Fibroblast of lung (primary cell): ENCODE data around the gene EIF2B5. TPM values are rescaled to one million over a fixed set of nuclear protein-coding genes. Genes with fewer than 3 reads are reported as not detected.

ENCODE experiments used
- DNase-seq, 2 donors: peaks; one replicate each; pipeline versions ENCODE4 v3.0.0 to v3.0.0-alpha.2; 2010; ENCODE audit warnings: low read depth in 2 of 2
- H2AFZ ChIP-seq: 2 replicates; pipeline ENCODE4 v1.5.1; 2012; ENCODE audit warnings: low read length, control low read depth, inconsistent platforms
- H3K27ac ChIP-seq: 2 replicates; pipeline ENCODE4 v1.5.1; 2011; ENCODE audit warnings: low read length, control low read depth; ENCODE audit not compliant: insufficient read depth
- H3K27me3 ChIP-seq: 2 replicates; pipeline ENCODE4 v1.5.1; 2011; ENCODE audit warnings: mild to moderate bottlenecking, low read length; ENCODE audit not compliant: control insufficient read depth, insufficient read depth
- H3K36me3 ChIP-seq: 2 replicates; pipeline ENCODE4 v1.5.1; 2011; ENCODE audit warnings: low read length; ENCODE audit not compliant: control insufficient read depth, insufficient read depth
- H3K4me1 ChIP-seq: 2 replicates; pipeline ENCODE4 v1.5.1; 2011; ENCODE audit warnings: low read length; ENCODE audit not compliant: control insufficient read depth, insufficient read depth; ENCODE audit errors: extremely low read depth
- H3K4me2 ChIP-seq: 2 replicates; pipeline ENCODE4 v1.5.1; 2011; ENCODE audit warnings: low read length, control low read depth; ENCODE audit not compliant: insufficient read depth; ENCODE audit errors: extremely low read depth
- H3K4me3 ChIP-seq, 4 experiments: fragments of 200-600 bp in 1 of 4; sonication (generic) in 1 of 4; replicated peaks in 1 of 4; 2 replicates each; pipeline ENCODE4 v1.5.1; 2011 to 2016; ENCODE audit warnings: low read length in 4 of 4, low read depth in 3 of 4, mild to moderate bottlenecking in 3 of 4, control low read depth in 2 of 4, inconsistent platforms in 1 of 4, mixed read lengths in 1 of 4; ENCODE audit not compliant: insufficient read depth in 1 of 4; ENCODE audit errors: control extremely low read depth in 1 of 4
- H3K79me2 ChIP-seq: 2 replicates; pipeline ENCODE4 v1.5.1; 2012; ENCODE audit warnings: mild to moderate bottlenecking, low read length, inconsistent platforms; ENCODE audit not compliant: control insufficient read depth, insufficient read depth
- H3K9ac ChIP-seq: 2 replicates; pipeline ENCODE4 v1.5.1; 2011; ENCODE audit warnings: mild to moderate bottlenecking, low read length, control low read depth; ENCODE audit not compliant: insufficient read depth
- H3K9me3 ChIP-seq: 2 replicates; pipeline ENCODE4 v1.5.1; 2012; ENCODE audit warnings: low read depth, low read length; ENCODE audit not compliant: control insufficient read depth, insufficient read depth
- H4K20me1 ChIP-seq: 2 replicates; pipeline ENCODE4 v1.5.1; 2011; ENCODE audit warnings: low read length; ENCODE audit not compliant: control insufficient read depth, insufficient read depth; ENCODE audit errors: extremely low read depth
- EZH2 ChIP-seq: IDR thresholded peaks from 2 replicates; pipeline ENCODE4 v1.5.1; 2012; ENCODE audit warnings: low read length, control low read depth, mild to moderate bottlenecking; ENCODE audit errors: missing control alignments
- polyA plus RNA-seq, 2 donors: library from polyadenylated mRNA; depleted of rRNA in 1 of 2; stranded (reverse) in 1 of 2; unstranded in 1 of 2; fragments of >200 nt; gene quantifications; 2 replicates each; pipeline ENCODE4 v1.2.1, GENCODE V29; 2011 to 2012; ENCODE audit warnings: missing spikeins in 1 of 2
- total RNA-seq: library from RNA; depleted of rRNA; stranded (reverse); fragments of >200 nt; gene quantifications from 2 replicates; pipeline ENCODE4 v1.2.1, GENCODE V29; 2014
- TF ChIP-seq, protein P1 (sequence below), 2 donors: IDR thresholded peaks in 1 of 2; conservative IDR thresholded peaks in 1 of 2; 1 replicate in 1 of 2; 2 replicates in 1 of 2; pipeline ENCODE4 v1.5.1; 2011 to 2012; ENCODE audit warnings: low read length in 2 of 2, control low read depth in 1 of 2, inconsistent platforms in 1 of 2, low read depth in 1 of 2, mild to moderate bottlenecking in 1 of 2

The EIF2B5 gene
- total and polyA plus RNA-seq, 2 donors (not counting 1 experiment from before 2014, with no cell fraction given): 23.8 to 26.9 TPM

GRCh38 chr3:184167786-184168185 lies 32.6 kb downstream of the EIF2B5 start:
- H3K9me3 ChIP-seq: no peaks in the 10 kb centered on the region
- no peaks in the 10 kb centered on the region for H3K27me3 ChIP-seq
- no peak overlapping the region for H3K9ac ChIP-seq
- H3K79me2 ChIP-seq: peaks cover 16% of the 10 kb centered on the region
- H4K20me1 ChIP-seq: no peaks in the 10 kb centered on the region
- peaks cover 38% of the 10 kb centered on the region for H3K36me3 ChIP-seq
- peak overlapping the region; percentile 65 for H3K27ac ChIP-seq
- H3K4me3 ChIP-seq: no peak overlapping the region
- H3K4me2 ChIP-seq: no peak overlapping the region
- H3K4me1 ChIP-seq: peaks cover 4% of the 10 kb centered on the region
- no peak overlapping the region for H2AFZ ChIP-seq
- no peak for DNase-seq
- TF ChIP-seq EZH2: no peak
- TF ChIP-seq, protein P1, sequence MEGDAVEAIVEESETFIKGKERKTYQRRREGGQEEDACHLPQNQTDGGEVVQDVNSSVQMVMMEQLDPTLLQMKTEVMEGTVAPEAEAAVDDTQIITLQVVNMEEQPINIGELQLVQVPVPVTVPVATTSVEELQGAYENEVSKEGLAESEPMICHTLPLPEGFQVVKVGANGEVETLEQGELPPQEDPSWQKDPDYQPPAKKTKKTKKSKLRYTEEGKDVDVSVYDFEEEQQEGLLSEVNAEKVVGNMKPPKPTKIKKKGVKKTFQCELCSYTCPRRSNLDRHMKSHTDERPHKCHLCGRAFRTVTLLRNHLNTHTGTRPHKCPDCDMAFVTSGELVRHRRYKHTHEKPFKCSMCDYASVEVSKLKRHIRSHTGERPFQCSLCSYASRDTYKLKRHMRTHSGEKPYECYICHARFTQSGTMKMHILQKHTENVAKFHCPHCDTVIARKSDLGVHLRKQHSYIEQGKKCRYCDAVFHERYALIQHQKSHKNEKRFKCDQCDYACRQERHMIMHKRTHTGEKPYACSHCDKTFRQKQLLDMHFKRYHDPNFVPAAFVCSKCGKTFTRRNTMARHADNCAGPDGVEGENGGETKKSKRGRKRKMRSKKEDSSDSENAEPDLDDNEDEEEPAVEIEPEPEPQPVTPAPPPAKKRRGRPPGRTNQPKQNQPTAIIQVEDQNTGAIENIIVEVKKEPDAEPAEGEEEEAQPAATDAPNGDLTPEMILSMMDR (conservative IDR thresholded peaks at IDR 0.05 in 1 of 2, IDR thresholded peaks at IDR 0.05 in 1 of 2; ENCODE audit: low read depth in 1 of 2, low read length in 2 of 2): no peak

- no peak overlapping the region for H3K9ac ChIP-seq
- no peaks in the 10 kb centered on the region for H3K9me3 ChIP-seq
- H4K20me1 ChIP-seq: no peaks in the 10 kb centered on the region
- H3K4me3 ChIP-seq: no peak overlapping the region
- peak overlapping the region; percentile 19 for H3K4me2 ChIP-seq
- DNase-seq: peak; percentile 55 to 87
- H2AFZ ChIP-seq: no peak overlapping the region
- H3K27me3 ChIP-seq: no peaks in the 10 kb centered on the region
- H3K36me3 ChIP-seq: peaks cover 36% of the 10 kb centered on the region
- H3K27ac ChIP-seq: peak overlapping the region; percentile 65
- no peak for TF ChIP-seq EZH2
- TF ChIP-seq, protein P1 (conservative IDR thresholded peaks at IDR 0.05 in 1 of 2, IDR thresholded peaks at IDR 0.05 in 1 of 2; ENCODE audit: low read depth in 1 of 2, low read length in 2 of 2): no peak
- H3K4me1 ChIP-seq: peaks cover 4% of the 10 kb centered on the region
- H3K79me2 ChIP-seq: peaks cover 9% of the 10 kb centered on the region
These were observed 33.4 kb downstream of the EIF2B5 start for GRCh38 chr3:184168363-184169120.

DNA sequence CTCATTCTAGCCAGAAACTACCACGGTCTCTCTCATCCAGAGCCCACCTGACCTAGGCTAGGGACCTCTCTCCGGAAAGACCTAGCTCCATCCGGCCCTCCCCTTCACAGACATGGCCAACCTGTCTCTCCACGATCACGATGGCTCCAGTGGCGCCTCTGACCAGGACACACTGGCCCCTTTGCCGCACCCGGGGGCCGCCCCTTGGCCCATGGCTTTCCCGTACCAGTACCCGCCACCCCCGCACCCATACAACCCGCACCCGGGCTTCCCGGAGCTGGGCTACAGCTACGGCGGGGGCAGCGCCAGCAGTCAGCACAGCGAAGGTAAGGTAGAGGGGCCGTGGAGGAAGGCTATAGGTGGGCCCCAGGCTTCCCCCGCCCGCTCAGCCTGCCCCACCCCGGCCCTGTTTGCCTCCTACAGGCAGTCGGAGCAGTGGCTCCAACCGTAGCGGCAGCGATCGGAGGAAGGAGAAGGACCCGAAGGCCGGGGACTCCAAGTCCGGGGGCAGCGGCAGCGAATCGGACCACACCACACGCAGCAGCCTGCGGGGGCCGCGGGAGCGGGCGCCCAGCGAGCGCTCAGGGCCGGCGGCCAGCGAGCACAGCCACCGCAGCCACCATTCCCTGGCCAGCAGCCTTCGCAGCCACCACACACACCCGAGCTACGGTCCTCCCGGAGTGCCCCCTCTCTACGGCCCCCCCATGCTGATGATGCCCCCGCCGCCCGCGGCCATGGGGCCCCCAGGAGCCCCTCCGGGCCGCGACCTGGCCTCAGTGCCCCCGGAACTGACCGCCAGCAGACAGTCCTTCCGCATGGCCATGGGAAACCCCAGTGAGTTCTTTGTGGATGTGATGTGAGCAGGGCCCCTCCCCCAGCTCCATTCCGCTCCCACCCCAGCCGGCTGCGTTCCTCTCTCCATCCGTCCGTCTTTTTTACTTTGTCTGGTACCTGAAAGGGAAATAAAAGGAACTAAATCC lies 35.0 kb downstream of the EIF2B5 start:
- Histone ChIP-seq H4K20me1 (no peaks in the 10 kb centered on the region), H3K27ac (no peak overlapping the region), H3K36me3 (peaks cover 26% of the 10 kb centered on the region), H3K27me3 (no peaks in the 10 kb centered on the region), H3K9ac (no peak overlapping the region), H3K4me1 (peaks cover 4% of the 10 kb centered on the region), H3K79me2 (peaks cover 5% of the 10 kb centered on the region), H3K4me3 (no peak overlapping the region), H2AFZ (no peak overlapping the region), H3K9me3 (no peaks in the 10 kb centered on the region), H3K4me2 (no peak overlapping the region)
- TF ChIP-seq, protein P1 (conservative IDR thresholded peaks at IDR 0.05 in 1 of 2, IDR thresholded peaks at IDR 0.05 in 1 of 2; ENCODE audit: low read depth in 1 of 2, low read length in 2 of 2): no peak
- no peak for TF ChIP-seq EZH2
- DNase-seq: no peak
